HG03108 (cell line): ENCODE results near the gene GPR107.

ENCODE experiments used
- ATAC-seq: cut with Tn5 transposase; IDR thresholded peaks from one replicate; pipeline ENCODE4 v1.9.1; 2021; ENCODE audit warnings: moderate library complexity; ENCODE audit not compliant: unreplicated experiment

The GPR107 gene

GRCh38 chr9:130155647-130156046 lies 101.9 kb downstream of the GPR107 start:
- no peak for ATAC-seq

DNA sequence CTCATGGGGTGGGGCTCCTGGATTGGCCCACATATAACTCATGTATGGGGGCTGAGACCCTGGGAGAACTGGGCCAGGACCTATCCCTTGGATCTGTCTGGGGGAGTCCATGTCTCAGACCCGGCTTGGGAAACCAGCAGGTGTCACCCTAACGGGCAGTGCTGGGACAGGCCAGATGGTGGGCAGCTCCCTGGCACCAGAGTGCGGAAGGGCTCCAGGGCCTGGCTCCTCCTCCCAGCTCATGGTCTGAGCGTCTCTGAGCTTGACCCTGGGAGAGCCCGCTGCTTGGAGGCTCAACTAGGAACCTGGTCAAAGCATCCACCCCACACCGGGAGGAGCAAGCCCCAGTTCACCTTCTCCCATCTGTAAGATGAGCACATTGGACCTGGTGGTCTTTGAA lies 103.0 kb downstream of the GPR107 start:
- ATAC-seq: no peak

GRCh38 chr9:130157079-130157478 lies 103.4 kb downstream of the GPR107 start:
- no peak for ATAC-seq

DNA sequence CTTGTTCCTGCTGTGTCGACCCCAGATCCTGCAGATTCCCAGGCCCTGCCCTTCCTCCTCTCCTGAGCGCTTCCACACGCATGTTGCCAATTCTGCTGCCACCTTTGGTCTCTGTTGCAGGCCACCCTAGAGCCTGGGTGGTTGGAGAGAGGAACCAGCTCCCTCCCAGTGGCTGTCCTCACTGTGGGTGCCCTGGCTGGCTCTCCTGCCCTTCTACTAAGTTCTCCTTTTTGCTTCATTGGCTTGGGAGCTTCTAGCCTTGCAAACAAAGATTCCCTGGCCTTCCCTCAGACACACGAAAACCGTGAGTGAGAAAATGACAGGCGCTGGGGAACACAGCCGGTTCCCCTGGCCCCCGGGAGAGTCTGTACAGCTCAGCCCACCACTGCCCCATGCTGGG lies 104.3 kb downstream of the GPR107 start:
- ATAC-seq: no peak

DNA sequence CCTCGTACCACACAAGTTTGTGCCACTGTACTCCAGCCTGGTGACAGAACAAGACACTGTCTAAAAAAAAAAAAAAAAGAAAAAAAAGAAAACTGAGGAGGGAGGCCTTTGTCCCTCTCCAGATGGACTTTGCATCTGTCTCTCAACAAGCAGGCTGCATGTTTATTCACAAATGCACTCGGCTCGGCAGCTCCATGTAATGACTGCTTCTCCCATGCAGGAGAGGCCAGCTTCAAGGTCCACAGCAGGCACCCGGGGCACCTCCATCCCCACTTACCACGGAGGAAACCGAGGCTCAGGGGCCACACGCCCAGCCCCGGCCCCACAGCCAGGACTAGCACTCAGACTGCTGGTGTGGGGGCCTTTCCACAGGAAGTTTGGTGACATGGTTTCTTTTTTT lies 105.4 kb downstream of the GPR107 start:
- ATAC-seq: no peak

DNA sequence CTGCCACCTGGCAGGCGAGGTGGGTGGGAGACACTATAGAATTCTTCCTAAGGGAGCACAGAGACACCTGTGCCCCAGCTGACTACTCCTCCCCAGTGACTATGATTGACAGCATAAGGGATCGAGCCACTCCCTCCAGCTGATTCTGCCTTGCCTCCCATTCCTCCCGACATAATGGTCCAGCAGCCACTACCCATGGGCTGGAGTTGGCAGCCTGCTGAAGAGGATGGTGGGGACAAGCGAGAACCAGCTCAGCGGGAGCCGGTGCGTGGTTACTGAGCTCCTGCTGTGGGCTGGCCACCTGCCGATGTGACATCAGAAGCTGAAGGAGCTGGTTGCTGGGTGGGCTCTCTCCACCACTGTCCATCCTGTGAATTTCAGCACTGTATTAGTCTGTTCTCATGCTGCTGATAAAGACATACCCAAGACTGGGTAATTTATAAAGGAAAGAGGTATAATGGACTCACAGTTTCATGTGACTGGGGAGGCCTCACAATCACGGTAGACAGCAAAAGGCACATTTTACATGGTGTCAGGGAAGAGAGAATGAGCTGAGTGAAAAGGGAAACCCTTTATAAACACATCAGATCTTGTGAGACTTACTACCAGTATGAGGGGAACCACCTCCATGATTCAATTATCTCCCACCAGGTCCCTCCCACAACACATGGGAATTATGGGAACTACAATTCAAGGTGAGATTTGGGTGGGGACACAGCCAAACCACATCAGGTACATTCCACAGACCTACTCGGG lies 106.4 kb downstream of the GPR107 start:
- ATAC-seq: no peak

DNA sequence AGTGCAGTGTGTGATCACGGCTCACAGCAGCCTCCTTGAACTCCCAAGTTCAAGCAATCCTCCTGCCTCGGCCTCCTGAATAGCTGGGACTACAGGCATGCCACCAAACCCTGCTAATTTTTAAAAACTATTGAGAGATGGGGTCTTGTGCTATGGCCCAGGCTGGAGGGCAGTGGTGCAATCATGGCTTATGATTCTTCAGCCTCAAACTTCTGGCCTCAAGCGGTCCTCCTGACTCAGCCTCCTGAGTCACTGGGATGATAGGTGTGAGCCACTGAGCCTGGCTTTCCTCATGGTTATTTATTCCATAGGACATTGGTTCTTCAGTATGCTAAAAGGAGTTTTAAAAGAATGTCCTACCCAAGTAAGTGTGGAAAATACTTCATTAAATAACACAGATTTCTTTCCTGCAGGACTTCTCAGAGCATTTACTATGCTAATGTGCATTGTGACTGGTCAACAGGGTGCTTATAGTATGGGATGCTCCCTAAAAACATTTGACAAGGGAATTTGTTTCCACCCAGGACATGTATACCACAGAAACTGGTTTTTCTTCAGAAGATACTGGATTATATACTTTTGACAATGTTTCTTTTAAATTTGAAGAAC lies 107.3 kb downstream of the GPR107 start:
- ATAC-seq: no peak

DNA sequence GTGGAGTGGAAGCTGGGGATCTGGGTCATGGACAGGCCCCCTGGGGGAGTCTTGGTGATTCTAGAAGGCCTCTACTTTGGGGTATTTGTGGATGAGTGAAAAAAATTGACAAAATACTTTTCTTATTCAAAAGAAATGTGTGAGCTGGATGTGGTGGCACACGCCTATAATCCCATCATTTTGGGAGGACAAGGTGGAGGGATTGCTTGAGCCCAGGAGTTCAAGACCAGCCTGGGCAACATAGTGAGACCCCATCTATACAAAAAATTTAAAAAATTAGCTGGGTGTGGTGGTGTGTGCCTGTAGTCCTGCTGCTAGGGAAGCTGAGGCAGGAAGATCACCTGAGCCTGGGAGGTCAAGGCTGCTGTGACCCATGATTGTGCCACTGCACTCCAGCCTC lies 111.9 kb downstream of the GPR107 start:
- no peak for ATAC-seq

DNA sequence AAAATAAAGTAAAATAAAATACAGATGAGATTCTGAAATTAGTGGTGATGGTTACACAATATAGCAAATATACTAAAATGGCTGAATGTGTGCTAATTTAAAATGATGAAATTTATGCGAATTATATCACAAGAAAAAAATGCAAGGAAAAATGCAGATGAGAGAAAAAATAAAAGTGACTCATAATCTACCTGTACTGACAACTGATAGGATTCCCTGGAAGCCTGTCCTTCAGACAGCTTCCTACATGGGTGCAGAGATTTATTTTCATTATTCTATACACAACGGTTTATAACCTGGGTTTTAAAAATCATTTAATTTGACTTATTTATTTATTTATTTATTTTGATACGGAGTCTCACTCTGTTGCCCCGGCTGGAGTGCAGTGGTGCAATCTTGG lies 112.7 kb downstream of the GPR107 start:
- ATAC-seq: no peak

DNA sequence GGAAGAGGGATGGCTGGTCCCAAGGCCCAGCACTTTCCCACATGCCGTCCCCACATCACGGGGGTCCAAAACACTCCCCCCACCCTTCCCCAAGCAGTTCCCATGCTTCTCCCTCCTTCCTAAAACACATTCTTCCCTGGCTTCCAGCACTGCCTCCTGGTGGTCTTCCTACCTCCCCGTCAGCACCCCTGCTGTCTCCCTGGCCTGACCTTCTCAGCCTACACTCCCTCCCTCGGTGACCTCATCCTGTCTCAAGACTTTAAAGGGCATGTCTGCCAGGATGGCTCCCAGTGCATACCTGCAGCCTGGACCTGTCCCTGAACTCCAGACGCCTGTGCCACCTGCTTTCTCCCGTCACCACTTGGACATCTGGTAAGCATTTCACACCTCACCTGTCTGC lies 114.2 kb downstream of the GPR107 start:
- ATAC-seq: no peak

GRCh38 chr9:130171226-130172148 lies 117.8 kb downstream of the GPR107 start:
- no peak for ATAC-seq

DNA sequence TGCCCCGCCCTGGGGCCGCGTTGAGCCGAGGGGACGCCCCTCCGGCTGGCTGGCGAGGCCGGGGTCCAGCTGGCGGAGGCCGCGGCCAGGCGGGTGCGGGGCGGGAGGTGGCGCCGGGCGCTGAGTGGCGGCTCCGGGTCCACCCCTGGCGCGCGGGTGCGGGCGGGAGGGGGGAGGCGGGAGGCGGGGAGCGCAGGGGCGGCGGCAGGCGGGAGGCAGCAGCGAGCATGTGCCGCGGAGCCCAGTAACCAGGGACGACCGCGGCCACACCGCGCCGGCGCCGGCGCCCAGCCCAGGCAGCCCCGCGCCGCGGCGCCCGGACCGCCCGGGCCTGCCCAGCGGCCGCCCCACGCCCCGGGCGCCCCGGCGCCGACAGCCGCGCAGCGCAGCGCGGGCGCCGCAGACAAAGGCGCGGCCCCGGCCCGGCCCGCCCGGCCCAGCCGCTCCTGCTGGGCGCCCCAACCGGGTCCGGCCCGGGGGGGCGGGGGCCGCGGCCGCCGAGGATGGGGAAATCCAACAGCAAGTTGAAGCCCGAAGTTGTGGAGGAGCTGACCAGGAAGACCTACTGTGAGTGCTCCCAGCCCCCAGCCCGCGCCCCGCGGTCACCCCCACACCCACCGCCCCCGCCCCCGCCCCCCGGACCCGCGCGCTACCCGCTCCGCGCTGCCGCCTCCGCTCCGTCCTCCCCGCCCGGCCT lies 118.6 kb downstream of the GPR107 start, which contains the start of gene NCS1:
Gene NCS1, plus strand, starts transcription at position 244 of the 697 bp plus-strand sequence. Its CDS starts 260 bp downstream, at position 504.
- ATAC-seq: no peak

GRCh38 chr9:130172858-130173665 lies 119.4 kb downstream of the GPR107 start:
- ATAC-seq: no peak

- no peak for ATAC-seq
These were observed 119.9 kb downstream of the GPR107 start for GRCh38 chr9:130173666-130173983.

- ATAC-seq: no peak
These were observed 120.3 kb downstream of the GPR107 start for GRCh38 chr9:130174025-130174424.

DNA sequence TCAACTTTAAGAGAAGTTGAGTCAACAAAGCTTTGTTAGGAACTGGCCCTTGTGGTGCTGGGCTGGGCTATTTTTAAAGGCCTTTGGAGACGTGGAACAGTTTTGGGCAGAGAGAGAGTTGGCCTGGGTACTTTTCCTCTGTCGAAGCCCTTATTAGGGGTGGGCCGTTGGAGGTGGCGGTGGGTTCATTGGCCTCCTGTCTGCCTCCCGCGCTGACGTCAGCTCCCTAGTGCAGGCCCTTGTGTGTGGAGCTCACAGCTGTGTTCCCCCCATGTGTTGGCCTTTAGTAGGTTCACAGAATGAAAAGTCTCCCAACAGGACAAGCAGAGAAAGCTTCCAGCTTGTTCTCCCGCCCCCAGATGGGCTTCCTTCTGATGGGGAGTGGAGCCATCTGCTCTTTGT lies 121.2 kb downstream of the GPR107 start:
- no peak for ATAC-seq

GRCh38 chr9:130175355-130175754 lies 121.6 kb downstream of the GPR107 start:
- no peak for ATAC-seq

GRCh38 chr9:130176760-130177159 lies 123.1 kb downstream of the GPR107 start:
- no peak for ATAC-seq

DNA sequence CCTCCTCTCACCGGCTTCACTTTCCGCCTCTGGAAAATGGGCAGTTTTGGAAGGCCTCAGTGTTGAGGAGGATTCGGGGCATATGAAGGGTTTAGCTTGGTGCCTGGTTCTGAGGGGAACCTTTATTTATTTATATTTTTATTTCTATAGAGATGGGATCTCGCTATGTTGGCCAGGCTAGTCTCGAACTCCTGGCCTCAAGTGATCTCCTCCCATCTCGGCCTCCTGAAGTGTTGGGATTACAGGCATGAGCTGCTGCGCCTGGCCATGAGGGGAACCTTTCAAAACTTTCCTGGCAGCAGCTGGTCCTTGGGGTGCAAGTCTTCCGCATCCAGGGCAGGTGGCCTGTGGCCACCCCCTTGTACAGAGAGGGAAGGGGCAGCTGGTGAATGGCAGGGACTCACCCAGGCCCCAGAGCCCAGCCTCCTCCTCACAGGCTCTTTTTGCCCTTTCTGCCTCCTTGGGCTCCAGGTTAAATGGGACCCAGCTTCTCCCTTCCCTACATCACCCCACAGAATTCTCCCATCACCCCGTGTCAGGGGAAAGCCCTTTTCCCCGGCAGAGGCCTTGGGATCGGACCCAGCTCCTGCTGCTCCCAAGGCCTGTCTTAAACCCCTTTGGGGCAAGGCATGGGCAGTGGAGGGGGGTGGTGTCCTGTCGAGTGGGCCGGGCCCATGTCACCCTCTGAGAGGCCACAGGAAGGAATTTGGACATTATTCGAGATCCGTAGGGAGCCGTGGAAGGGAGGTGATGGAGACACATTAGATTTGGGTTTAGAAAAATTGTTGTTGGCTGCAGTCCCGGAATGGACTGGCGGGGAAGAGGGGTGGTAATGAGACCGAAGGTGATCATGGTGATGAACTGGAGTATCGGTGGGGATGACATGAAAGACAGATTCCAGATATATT lies 124.4 kb downstream of the GPR107 start:
- ATAC-seq: no peak
